ENCODE measurements around the gene ERN1. TPM values are rescaled to one million over a fixed set of nuclear protein-coding genes. Genes with fewer than 3 reads are reported as not detected.

ERN1 gene
- total and polyA plus RNA-seq, 2 experiments from 2014 or later = 8.9 to 12.4 TPM

GRCh38 chr17:64083093-64083492 is 46.9 kb downstream of the ERN1 start:
- Histone ChIP-seq H3K36me3 (no peaks in the 10 kb centered on the region), H3K4me3 (no peak overlapping the region), H3K9me3 (ENCODE audit: low read depth) (no peaks in the 10 kb centered on the region), H3K27ac (no peak overlapping the region), H3K27me3 (no peaks in the 10 kb centered on the region), H3K4me1 (ENCODE audit: low read depth) (peaks cover 9% of the 10 kb centered on the region)
- no peak for TF ChIP-seq CTCF (IDR thresholded peaks at IDR 0.05; ENCODE audit: low read depth, low read length)
- no peak for DNase-seq (ENCODE audit: low read depth in 1 of 2, low spot score in 1 of 2)

DNA sequence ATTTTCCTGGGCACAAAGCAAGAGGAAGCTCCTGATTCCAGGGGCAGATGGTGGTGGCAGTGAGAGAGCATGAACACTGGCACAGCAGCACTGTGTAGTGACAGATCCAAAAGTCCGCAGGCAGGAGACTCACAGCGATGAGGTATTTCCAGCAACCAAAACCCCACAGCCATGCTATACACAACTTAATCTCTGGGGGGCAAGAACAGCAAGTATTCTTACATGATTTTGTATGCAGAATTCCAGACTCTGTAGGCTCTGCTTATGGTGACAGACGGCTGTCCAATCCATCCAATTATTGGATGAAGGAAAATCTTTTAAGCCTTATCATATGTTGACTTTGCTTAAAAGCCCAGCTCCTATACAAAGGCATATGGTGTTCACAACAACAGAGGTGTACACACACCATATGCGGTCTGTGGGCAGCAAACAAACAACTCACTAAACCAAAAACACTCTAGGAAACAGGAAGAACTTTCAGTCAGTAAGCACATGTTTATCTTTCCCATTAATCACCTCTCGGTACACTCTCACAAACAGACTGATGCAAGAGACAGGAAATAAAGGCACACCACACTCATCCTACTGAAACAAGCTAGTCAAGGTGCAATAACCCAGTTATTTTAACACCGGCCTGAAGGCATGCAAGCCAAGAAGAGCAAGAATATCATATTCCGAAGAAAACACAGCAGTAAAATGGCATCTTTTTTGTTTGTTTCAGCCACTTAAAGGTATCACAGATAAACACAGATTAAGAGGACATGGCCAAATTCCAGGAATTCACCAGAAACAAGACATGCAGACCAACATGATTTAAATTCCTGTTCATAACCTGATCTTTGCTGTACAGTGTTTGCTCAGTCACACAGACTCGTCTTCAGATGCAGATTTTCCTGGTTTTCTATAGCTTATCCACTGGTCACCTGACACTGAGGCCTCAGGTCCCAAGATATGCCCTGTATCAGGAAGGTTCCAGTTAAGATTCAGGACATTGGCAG is 47.8 kb downstream of the ERN1 start:
- Histone ChIP-seq H3K9me3 (ENCODE audit: low read depth) (no peaks in the 10 kb centered on the region), H3K27ac (no peak overlapping the region), H3K4me3 (no peak overlapping the region), H3K36me3 (no peaks in the 10 kb centered on the region), H3K27me3 (no peaks in the 10 kb centered on the region), H3K4me1 (ENCODE audit: low read depth) (no peaks in the 10 kb centered on the region)
- DNase-seq (ENCODE audit: low read depth in 1 of 2, low spot score in 1 of 2) = peak in 1 of 2 donors; percentile 82
- TF ChIP-seq CTCF (IDR thresholded peaks at IDR 0.05; ENCODE audit: low read depth, low read length) = no peak

GRCh38 chr17:64080174-64080618 is 49.7 kb downstream of the ERN1 start:
- Histone ChIP-seq H3K27me3 (no peaks in the 10 kb centered on the region), H3K36me3 (no peaks in the 10 kb centered on the region), H3K4me1 (ENCODE audit: low read depth) (no peaks in the 10 kb centered on the region), H3K27ac (no peak overlapping the region), H3K9me3 (ENCODE audit: low read depth) (no peaks in the 10 kb centered on the region), H3K4me3 (no peak overlapping the region)
- no peak for DNase-seq (ENCODE audit: low read depth in 1 of 2, low spot score in 1 of 2)
- TF ChIP-seq CTCF (IDR thresholded peaks at IDR 0.05; ENCODE audit: low read depth, low read length) = no peak

GRCh38 chr17:64077379-64077778 is 52.6 kb downstream of the ERN1 start:
- H3K9me3 ChIP-seq (ENCODE audit: low read depth) = no peaks in the 10 kb centered on the region
- H3K36me3 ChIP-seq = no peaks in the 10 kb centered on the region
- H3K4me3 ChIP-seq = no peak overlapping the region
- no peak for DNase-seq (ENCODE audit: low read depth in 1 of 2, low spot score in 1 of 2)
- peaks cover 5% of the 10 kb centered on the region for H3K4me1 ChIP-seq (ENCODE audit: low read depth)
- TF ChIP-seq CTCF (IDR thresholded peaks at IDR 0.05; ENCODE audit: low read depth, low read length) = no peak
- no peaks in the 10 kb centered on the region for H3K27me3 ChIP-seq
- no peak overlapping the region for H3K27ac ChIP-seq

DNA sequence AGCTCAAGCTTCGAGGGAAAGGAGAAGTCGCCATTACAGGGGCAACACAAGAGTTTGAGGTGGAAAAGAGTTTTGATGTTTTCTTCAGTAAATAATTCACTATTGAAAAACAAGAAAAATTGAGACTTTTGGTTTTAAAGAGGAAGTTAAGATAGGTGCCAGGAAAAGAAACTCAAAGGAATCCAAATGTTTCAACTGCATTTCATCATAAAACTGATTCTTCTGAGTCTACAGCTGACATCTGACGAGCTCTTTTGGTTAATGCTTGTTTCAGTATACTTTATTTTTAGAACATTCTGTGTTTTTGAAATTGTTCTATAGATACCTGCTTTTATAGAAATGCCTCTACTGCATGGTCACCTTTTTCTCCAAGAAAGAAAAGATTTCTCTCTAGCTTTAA is 54.0 kb downstream of the ERN1 start:
- Histone ChIP-seq H3K4me1 (ENCODE audit: low read depth) (peaks cover 5% of the 10 kb centered on the region), H3K36me3 (no peaks in the 10 kb centered on the region), H3K27me3 (no peaks in the 10 kb centered on the region), H3K9me3 (ENCODE audit: low read depth) (no peaks in the 10 kb centered on the region), H3K27ac (no peak overlapping the region), H3K4me3 (no peak overlapping the region)
- no peak for TF ChIP-seq CTCF (IDR thresholded peaks at IDR 0.05; ENCODE audit: low read depth, low read length)
- peak in 1 of 2 donors; percentile 42 for DNase-seq (ENCODE audit: low read depth in 1 of 2, low spot score in 1 of 2)

Measured in cardiac muscle cell (in vitro differentiated cells and primary cell).